C4-2B (cell line): ENCODE data around the gene RNPS1.

Experiments used
- ZFX ChIP-seq: fragments of 450-650 bp; IDR thresholded peaks from 2 replicates; pipeline ENCODE4 v1.6.1; 2017
- TF ChIP-seq, protein P1 (sequence below): fragments of 450-650 bp; conservative IDR thresholded peaks from 2 replicates; pipeline ENCODE4 v1.5.1; 2017; ENCODE audit warnings: mild to moderate bottlenecking

DNA sequence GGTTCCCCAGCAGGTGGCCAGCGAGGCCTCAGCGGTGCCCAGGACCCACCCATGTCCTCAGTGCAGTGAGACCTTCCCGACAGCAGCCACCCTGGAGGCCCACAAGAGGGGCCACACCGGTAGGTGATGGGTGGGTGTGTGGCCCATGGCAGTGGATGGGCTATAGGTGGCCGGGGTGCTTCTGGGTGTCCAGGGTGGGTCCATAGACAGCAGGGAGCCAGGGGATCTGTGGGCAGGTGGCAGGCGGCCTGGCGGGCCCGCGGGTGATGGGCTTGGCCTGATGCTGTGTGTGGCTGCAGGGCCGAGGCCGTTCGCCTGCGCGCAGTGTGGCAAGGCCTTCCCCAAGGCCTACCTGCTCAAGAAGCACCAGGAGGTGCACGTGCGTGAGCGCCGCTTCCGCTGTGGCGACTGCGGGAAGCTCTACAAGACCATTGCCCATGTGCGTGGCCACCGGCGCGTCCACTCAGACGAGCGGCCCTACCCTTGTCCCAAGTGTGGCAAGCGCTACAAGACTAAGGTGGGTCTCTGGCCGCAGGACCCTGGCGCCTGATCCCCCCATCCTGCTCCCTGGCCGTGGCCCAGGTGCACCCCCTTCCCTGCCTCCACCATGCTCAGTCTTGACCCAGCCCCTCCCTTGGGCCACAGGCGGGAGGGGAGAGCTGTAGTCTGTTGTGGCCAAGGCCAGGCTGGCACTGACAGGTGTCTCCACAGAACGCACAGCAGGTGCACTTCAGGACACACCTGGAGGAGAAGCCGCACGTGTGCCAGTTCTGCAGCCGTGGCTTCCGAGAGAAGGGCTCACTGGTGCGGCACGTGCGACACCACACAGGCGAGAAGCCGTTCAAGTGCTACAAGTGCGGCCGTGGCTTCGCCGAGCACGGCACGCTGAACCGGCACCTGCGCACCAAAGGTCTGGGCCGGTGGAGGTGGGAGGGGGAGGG is 33.8 kb downstream of the RNPS1 start:
- TF ChIP-seq, protein P1, sequence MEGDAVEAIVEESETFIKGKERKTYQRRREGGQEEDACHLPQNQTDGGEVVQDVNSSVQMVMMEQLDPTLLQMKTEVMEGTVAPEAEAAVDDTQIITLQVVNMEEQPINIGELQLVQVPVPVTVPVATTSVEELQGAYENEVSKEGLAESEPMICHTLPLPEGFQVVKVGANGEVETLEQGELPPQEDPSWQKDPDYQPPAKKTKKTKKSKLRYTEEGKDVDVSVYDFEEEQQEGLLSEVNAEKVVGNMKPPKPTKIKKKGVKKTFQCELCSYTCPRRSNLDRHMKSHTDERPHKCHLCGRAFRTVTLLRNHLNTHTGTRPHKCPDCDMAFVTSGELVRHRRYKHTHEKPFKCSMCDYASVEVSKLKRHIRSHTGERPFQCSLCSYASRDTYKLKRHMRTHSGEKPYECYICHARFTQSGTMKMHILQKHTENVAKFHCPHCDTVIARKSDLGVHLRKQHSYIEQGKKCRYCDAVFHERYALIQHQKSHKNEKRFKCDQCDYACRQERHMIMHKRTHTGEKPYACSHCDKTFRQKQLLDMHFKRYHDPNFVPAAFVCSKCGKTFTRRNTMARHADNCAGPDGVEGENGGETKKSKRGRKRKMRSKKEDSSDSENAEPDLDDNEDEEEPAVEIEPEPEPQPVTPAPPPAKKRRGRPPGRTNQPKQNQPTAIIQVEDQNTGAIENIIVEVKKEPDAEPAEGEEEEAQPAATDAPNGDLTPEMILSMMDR = no peak
- TF ChIP-seq ZFX = no peak
